Right lung (tissue), 5 donors: ENCODE results near the gene TNS3. TPM values are rescaled to one million over a fixed set of nuclear protein-coding genes. Genes with fewer than 3 reads are reported as not detected.

Source experiments
- DNase-seq, 2 donors: peaks; one replicate each; pipeline ENCODE4 v3.0.0-alpha.2; 2013
- polyA plus RNA-seq, 5 donors: library from polyadenylated mRNA; unstranded; fragments of 120-200 nt; gene quantifications; one replicate each; pipeline versions ENCODE4 v1.2.1 to v1.2.3, GENCODE V29; 2013; ENCODE audit warnings: inconsistent platforms in 1 of 5, low replicate concordance in 1 of 5; ENCODE audit not compliant: insufficient read length in 5 of 5, insufficient read depth in 1 of 5

The TNS3 gene
- polyA plus RNA-seq, 5 donors = 76.8 to 102 (median 95.4) TPM

- no peak for DNase-seq
Measured at GRCh38 chr7:47311891-47312290, 270.0 kb downstream of the TNS3 start.

GRCh38 chr7:47310020-47310419 is 271.9 kb downstream of the TNS3 start:
- DNase-seq = no peak

- no peak for DNase-seq
Measured at GRCh38 chr7:47308808-47309207, 273.1 kb downstream of the TNS3 start.

- no peak for DNase-seq
Measured at GRCh38 chr7:47307311-47307710, 274.6 kb downstream of the TNS3 start.

- DNase-seq = no peak
Measured at GRCh38 chr7:47304727-47305719, 276.9 kb downstream of the TNS3 start.

GRCh38 chr7:47303695-47304453 is 278.0 kb downstream of the TNS3 start:
- DNase-seq = no peak

GRCh38 chr7:47303014-47303694 is 278.8 kb downstream of the TNS3 start:
- DNase-seq = no peak

GRCh38 chr7:47302560-47302959 is 279.4 kb downstream of the TNS3 start:
- no peak for DNase-seq

- DNase-seq = no peak
Measured at GRCh38 chr7:47301657-47302295, 280.1 kb downstream of the TNS3 start.

GRCh38 chr7:47301105-47301477 is 280.8 kb downstream of the TNS3 start:
- no peak for DNase-seq

GRCh38 chr7:47300472-47301104 is 281.3 kb downstream of the TNS3 start:
- no peak for DNase-seq

GRCh38 chr7:47299496-47299895 is 282.4 kb downstream of the TNS3 start:
- no peak for DNase-seq

- DNase-seq = no peak
Measured at GRCh38 chr7:47298636-47299035, 283.3 kb downstream of the TNS3 start.

- DNase-seq = no peak
Measured at GRCh38 chr7:47297120-47297519, 284.8 kb downstream of the TNS3 start.

GRCh38 chr7:47295606-47296005 is 286.3 kb downstream of the TNS3 start:
- DNase-seq = no peak

- DNase-seq = no peak
Measured at GRCh38 chr7:47294556-47295222, 287.2 kb downstream of the TNS3 start.

- no peak for DNase-seq
Measured at GRCh38 chr7:47293884-47294555, 287.9 kb downstream of the TNS3 start.

GRCh38 chr7:47292832-47293309 is 289.0 kb downstream of the TNS3 start:
- DNase-seq = peak; percentile 67

- no peak for DNase-seq
Measured at GRCh38 chr7:47291461-47292081, 290.3 kb downstream of the TNS3 start.
